GM12801 (cell line): ENCODE results near the gene PYCARD.

Source experiments
- TF ChIP-seq, protein P1 (sequence below): IDR thresholded peaks from one replicate; pipeline ENCODE4 v1.5.1; 2011; ENCODE audit warnings: control low read depth; ENCODE audit not compliant: insufficient read length; ENCODE audit errors: extremely low read depth

The PYCARD gene

DNA sequence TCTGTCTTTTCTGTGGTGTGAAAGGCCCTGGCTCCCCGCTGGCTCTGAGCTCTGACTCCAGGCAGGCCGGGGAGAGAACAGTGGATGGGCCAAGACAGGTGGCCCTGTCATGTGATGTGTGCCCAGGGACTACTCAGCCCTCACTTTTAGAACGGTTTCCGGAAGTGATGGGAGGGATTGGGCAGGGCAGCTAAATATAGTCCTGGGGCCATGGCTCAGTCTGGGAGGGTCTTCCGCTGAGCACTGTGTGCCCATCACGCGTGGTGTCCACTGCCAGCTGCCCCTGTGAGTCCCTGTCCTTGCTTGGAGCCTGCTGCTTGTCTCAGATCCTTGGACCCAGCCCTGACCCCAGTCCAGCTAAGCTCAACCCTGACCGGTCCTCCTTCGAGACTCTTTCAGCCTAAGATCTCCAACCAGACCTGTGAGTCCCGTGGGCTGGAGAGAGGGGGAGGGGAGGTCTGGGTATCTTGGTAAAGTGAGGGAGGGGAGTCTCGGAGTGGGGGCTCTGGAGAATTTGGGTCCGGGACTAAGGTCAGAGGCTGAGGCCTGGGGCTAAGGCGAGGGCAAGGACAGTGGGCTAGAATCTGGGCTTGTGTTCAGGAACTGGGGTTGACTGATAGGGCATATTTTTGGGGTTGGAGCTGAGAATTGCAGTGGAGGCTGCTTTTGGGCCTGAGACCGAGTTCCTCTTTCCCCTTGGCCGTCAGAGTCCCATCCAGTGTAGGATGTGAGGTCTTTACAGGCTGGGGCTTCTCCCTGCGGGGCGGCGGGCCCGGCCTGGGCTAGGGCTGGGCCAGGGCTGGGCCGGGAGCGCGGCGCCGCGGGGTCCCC is 11.5 kb upstream of the PYCARD start, which contains the start of gene TRIM72:
Gene TRIM72 (plus strand): TSS at position 243 of the 831 bp plus-strand sequence. CDS start 620 bp downstream, outside the sequence.
- TF ChIP-seq, protein P1, sequence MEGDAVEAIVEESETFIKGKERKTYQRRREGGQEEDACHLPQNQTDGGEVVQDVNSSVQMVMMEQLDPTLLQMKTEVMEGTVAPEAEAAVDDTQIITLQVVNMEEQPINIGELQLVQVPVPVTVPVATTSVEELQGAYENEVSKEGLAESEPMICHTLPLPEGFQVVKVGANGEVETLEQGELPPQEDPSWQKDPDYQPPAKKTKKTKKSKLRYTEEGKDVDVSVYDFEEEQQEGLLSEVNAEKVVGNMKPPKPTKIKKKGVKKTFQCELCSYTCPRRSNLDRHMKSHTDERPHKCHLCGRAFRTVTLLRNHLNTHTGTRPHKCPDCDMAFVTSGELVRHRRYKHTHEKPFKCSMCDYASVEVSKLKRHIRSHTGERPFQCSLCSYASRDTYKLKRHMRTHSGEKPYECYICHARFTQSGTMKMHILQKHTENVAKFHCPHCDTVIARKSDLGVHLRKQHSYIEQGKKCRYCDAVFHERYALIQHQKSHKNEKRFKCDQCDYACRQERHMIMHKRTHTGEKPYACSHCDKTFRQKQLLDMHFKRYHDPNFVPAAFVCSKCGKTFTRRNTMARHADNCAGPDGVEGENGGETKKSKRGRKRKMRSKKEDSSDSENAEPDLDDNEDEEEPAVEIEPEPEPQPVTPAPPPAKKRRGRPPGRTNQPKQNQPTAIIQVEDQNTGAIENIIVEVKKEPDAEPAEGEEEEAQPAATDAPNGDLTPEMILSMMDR, result no peak

DNA sequence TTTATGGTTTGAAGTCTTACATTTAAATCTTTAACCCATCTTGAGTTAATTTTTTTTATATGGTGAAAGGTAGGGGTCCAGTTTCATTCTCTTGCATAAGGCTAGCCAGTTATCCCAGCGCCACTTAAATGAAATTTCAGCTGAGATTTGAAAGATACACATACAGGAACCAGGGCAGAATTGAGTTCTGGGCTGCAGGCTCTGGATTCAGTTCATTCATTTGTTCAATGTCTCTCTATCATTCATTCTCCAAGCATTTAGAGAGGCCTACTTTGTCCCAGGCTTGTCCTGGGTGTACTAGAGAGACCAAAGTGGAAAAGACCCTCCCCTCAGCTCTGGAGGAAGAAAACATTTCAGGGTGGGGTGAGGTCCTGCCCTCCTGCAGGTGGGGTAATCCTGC is 10.8 kb upstream of the PYCARD start:
- TF ChIP-seq, protein P1, result no peak

DNA sequence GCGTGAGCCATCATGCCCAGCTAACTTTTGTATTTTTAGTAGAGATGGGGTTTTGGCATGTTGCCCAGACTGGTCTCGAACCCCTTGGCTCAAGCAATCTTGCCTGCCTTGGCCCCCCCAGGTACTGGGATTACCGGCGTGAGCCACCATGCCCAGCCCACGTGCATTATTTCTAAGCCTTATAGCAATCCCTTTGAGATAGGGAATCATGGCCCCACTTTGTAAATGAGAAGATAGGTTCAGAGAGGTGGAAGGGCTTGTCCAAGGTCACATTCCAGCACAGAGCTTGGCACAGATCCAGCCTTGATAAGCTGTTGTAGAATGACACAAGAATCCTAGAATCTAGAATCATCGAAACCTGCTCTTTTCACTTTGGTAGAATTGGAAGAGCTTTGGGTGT is 4.2 kb upstream of the PYCARD start:
- TF ChIP-seq, protein P1, result no peak

DNA sequence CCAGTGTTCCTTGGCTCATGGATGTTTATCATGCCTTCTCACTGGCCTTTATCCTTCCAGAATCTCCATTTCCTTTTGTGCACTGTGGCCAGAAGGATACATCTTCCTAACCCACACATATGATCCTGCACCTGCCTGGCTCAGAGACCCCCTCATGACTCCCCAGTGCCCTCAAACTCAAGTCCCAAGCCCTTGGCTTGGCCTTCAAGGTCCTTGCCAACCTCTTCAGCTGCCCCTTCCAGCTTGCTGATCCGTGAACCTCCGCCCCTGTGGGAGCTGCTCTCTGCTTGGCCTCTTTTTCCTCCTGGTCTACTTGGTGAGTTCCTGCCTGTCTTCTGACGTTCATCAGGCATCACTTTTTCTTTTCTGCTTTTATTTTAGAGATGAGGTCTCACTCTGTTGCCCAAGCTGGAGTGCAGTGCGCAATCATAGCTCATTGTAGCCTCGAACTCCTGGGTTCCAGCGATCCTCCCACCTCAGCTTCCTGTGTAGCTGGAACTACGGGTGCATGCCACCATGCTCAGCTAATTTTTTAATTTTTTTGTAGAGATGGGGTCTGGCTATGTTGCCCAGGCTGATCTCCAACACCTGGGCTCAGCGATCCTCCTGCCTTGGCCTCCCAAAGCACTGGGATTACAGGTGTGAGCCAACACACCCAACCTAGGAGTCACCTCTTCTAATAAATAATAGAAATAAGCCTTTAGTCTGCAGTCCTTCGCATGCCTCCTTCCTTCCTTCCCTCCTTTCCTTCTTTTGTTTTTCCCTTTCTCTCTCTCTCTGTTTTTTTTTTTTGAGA is 2.5 kb upstream of the PYCARD start:
- TF ChIP-seq, protein P1, result no peak

DNA sequence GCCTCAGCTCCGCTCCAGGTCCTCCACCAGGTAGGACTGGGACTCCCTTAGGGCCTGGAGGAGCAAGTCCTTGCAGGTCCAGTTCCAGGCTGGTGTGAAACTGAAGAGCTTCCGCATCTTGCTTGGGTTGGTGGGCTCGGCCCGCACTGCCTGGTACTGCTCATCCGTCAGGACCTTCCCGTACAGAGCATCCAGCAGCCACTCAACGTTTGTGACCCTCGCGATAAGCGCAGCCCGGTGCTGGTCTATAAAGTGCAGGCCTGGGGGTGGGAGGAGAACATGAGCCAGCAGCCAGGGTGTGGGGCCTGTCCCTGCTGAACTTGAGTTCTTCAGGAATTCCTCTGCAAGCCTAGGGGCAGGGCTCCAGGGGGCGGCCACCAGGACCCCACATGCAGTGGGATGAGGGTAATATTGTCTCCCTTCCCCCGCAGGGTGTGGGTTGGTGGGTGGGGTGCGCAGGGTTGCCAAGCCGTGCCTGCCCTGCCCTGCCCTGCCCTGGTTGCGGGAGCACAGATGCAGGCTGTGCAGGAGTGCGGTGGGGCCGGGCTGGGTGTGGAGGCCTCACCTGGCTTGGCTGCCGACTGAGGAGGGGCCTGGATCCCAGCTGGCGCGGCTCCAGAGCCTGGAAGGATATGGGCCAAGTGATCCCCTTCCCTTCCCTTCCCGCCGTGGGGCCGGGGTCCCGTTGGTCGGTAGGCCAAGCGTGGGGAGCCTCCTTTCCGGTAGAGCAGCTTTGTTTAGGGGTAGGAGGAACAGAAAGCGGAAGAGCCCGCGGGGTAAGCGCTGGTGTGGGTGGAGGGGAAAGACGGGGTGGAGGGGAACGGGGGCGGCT is 762 bp downstream of the PYCARD start:
- TF ChIP-seq, protein P1, result no peak

DNA sequence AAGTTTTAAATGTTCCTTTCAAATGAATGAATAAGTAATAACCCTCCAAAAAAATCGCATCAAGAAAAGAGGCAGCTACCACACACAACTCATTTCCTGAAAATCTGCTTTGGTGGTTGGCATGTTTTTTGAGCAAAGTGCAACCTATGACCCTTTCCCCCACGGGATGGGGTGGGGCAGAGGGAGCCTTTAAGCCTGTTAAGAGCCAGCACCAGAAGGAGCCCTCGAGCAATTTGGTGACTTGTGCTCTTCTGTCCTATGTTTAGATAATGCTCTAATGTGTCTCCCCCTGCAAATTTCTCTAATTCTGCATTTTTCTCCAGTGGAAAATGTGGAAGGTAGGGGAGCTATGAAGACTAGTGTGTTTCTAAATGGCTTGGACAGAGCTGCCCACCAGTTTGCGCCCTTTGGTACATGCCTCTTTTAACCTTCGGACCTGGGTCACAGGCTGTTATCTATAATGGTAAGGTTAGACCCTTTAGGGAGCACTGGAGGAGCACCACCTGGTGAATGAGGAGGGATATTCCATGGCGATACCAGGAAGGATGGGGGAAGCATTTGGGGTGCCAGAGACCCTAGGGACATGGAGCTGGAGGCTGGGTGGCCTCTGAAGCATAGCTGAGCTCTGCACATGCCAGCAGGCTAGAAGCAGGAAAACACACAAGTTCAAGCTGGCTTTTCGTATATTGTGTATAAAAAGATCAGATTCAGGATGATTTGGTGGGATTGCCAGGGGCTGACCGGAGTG is 1.6 kb downstream of the PYCARD start:
- TF ChIP-seq, protein P1, result no peak
